DND-41 (cell line): ENCODE measurements around the gene ANKDD1A.

ENCODE experiments used
- ATAC-seq: fragments of 200-7000 bp; cut with Tn5 transposase; 3 replicates; pipeline ENCODE4 v1.9.1; 2021; ENCODE audit warnings: low read depth; ENCODE audit not compliant: insufficient read depth
- DNase-seq: peaks from one replicate; pipeline ENCODE4 v3.0.0-alpha.2; 2020
- H2AFZ ChIP-seq: 2 replicates; pipeline ENCODE4 v1.6.0; 2012; ENCODE audit warnings: low read depth, low read length
- H3K27ac ChIP-seq: 2 replicates; pipeline ENCODE4 v1.5.1; 2012; ENCODE audit warnings: low read length, inconsistent platforms
- H3K27me3 ChIP-seq: fragments of 200-600 bp; sonication (generic); 2 replicates; pipeline ENCODE4 v1.6.0; 2012; ENCODE audit warnings: low read length, mild to moderate bottlenecking, inconsistent platforms; ENCODE audit not compliant: insufficient read depth, poor library complexity
- H3K36me3 ChIP-seq: 2 replicates; pipeline ENCODE4 v1.5.1; 2012; ENCODE audit warnings: low read length, inconsistent platforms; ENCODE audit not compliant: insufficient read depth
- H3K4me1 ChIP-seq: 2 replicates; pipeline ENCODE4 v1.5.1; 2012; ENCODE audit warnings: mild to moderate bottlenecking, low read length; ENCODE audit not compliant: insufficient read depth
- H3K4me2 ChIP-seq: 2 replicates; pipeline ENCODE4 v1.6.0; 2012; ENCODE audit warnings: mild to moderate bottlenecking, moderate library complexity, low read length, inconsistent platforms; ENCODE audit not compliant: insufficient read depth
- H3K4me3 ChIP-seq, 2 experiments: fragments of 200-600 bp in 1 of 2; shearing (Covaris generic) in 1 of 2; 2 replicates each; pipeline ENCODE4 v1.5.1; 2012 to 2016; ENCODE audit warnings: inconsistent platforms in 2 of 2, low read length in 2 of 2, mild to moderate bottlenecking in 2 of 2, low read depth in 1 of 2, moderate library complexity in 1 of 2
- H3K79me2 ChIP-seq: 2 replicates; pipeline ENCODE4 v1.6.0; 2012; ENCODE audit warnings: low read length, inconsistent platforms; ENCODE audit not compliant: insufficient read depth
- H3K9ac ChIP-seq: 2 replicates; pipeline ENCODE4 v1.6.0; 2012; ENCODE audit warnings: low read depth, mild to moderate bottlenecking, inconsistent platforms, low read length, moderate library complexity
- H3K9me3 ChIP-seq: 2 replicates; pipeline ENCODE4 v1.5.1; 2012; ENCODE audit warnings: low read length, moderate library complexity, mild to moderate bottlenecking, inconsistent platforms; ENCODE audit not compliant: insufficient read depth, severe bottlenecking
- H4K20me1 ChIP-seq: 2 replicates; pipeline ENCODE4 v1.6.0; 2012; ENCODE audit warnings: low read length; ENCODE audit not compliant: insufficient read depth
- EZH2 ChIP-seq: IDR thresholded peaks from 3 replicates; pipeline ENCODE4 v1.6.1; 2012; ENCODE audit warnings: borderline replicate concordance, low read depth, mild to moderate bottlenecking, moderate library complexity, low read length, inconsistent platforms; ENCODE audit not compliant: severe bottlenecking
- TF ChIP-seq, protein P1 (sequence below): IDR thresholded peaks from 2 replicates; pipeline ENCODE4 v1.5.1; 2012; ENCODE audit warnings: borderline replicate concordance, low read length, moderate library complexity, mild to moderate bottlenecking; ENCODE audit not compliant: poor library complexity, severe bottlenecking; ENCODE audit errors: extremely low read depth

Gene ANKDD1A

DNA sequence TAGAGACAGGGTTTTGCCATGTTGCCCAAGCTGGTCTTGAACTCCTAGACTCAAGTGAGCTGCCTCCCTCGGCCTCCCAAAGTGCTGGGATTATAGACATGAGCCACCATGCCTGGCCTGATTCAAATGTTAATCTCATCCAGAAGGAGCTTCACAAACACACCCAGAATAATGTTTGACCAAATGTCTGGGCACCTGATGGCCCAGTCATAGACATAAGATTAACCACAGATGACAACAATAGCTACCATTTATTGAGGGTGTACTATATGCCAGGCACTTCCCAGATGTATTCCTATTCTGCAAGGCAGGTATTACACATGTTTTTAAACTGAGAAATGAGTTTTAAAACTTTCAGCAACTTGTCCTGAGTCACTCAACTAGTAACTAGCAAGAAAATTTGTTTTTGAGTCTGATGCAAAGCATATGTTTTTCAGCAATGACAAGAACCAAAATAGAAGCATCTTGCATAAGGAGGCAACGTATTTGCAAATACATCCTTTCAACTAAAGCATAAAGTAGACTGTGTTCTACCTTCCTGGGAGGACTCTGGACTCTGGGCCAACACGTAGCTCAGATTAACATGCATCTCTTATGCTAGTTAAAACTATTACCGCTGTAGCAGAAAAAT lies 86.2 kb downstream of the ANKDD1A start:
- no peak overlapping the region for H2AFZ ChIP-seq
- H3K4me2 ChIP-seq = no peak overlapping the region
- H3K36me3 ChIP-seq = no peaks in the 10 kb centered on the region; the same call in 1 of the 2 replicates
- H4K20me1 ChIP-seq = no peaks in the 10 kb centered on the region
- no peaks in the 10 kb centered on the region for H3K9me3 ChIP-seq
- H3K27me3 ChIP-seq = no peaks in the 10 kb centered on the region
- no peak for ATAC-seq
- no peak overlapping the region for H3K4me3 ChIP-seq
- no peak overlapping the region for H3K9ac ChIP-seq
- H3K79me2 ChIP-seq = no peaks in the 10 kb centered on the region
- H3K4me1 ChIP-seq = no peaks in the 10 kb centered on the region
- TF ChIP-seq, protein P1, sequence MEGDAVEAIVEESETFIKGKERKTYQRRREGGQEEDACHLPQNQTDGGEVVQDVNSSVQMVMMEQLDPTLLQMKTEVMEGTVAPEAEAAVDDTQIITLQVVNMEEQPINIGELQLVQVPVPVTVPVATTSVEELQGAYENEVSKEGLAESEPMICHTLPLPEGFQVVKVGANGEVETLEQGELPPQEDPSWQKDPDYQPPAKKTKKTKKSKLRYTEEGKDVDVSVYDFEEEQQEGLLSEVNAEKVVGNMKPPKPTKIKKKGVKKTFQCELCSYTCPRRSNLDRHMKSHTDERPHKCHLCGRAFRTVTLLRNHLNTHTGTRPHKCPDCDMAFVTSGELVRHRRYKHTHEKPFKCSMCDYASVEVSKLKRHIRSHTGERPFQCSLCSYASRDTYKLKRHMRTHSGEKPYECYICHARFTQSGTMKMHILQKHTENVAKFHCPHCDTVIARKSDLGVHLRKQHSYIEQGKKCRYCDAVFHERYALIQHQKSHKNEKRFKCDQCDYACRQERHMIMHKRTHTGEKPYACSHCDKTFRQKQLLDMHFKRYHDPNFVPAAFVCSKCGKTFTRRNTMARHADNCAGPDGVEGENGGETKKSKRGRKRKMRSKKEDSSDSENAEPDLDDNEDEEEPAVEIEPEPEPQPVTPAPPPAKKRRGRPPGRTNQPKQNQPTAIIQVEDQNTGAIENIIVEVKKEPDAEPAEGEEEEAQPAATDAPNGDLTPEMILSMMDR = no peak
- TF ChIP-seq EZH2 = no peak
- H3K27ac ChIP-seq = no peak overlapping the region
- no peak for DNase-seq

DNA sequence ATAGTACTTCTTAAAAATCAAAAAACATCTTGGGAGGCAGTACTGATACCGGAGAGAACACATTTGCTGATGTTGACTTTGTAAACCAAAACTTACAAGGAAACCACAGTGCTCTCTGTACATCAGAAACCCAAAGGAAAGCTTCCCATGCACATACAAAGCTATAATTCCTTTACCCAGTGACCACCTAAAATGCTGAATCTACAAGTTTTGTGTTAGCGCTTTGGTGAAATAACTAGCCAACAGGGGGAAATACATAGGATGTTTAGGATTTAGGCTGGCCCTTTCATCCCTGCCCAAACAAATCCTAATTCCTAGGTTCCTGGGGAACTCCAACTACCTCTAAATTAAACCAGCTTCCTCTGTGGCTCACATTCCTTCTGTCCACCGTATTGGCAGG lies 93.3 kb downstream of the ANKDD1A start:
- H2AFZ ChIP-seq = no peak overlapping the region
- no peak for DNase-seq
- no peak overlapping the region for H3K4me2 ChIP-seq
- H3K4me3 ChIP-seq = no peak overlapping the region
- no peak for ATAC-seq
- no peak for TF ChIP-seq EZH2
- TF ChIP-seq, protein P1 = no peak
- H3K9me3 ChIP-seq = no peaks in the 10 kb centered on the region
- H3K27ac ChIP-seq = no peak overlapping the region
- no peaks in the 10 kb centered on the region for H4K20me1 ChIP-seq
- H3K9ac ChIP-seq = no peak overlapping the region
- no peaks in the 10 kb centered on the region; the same call in 1 of the 2 replicates for H3K36me3 ChIP-seq
- H3K27me3 ChIP-seq = no peaks in the 10 kb centered on the region
- no peaks in the 10 kb centered on the region for H3K79me2 ChIP-seq
- H3K4me1 ChIP-seq = no peaks in the 10 kb centered on the region

DNA sequence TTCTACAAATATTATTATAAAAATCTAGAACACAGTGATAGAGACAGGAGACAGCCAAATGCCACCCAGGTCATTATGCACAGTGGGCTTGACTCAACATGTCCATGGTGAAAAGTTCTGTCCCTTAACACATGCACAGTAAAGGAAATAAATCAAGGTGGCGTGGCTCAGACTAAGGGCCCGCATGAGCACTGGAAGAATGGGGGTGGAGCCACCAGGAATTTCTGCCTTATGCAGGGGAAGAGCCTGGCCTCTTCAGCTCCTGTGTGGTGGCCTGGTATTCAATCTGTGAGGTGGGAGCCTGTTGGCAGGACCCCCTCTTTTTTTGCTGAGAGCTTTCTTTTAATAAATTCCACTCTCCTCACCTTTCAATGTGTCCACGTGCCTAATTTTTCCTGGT lies 95.2 kb downstream of the ANKDD1A start:
- no peak overlapping the region for H3K4me2 ChIP-seq
- H3K27ac ChIP-seq = no peak overlapping the region
- no peak overlapping the region for H3K4me3 ChIP-seq
- H3K9me3 ChIP-seq = no peaks in the 10 kb centered on the region
- no peaks in the 10 kb centered on the region for H4K20me1 ChIP-seq
- H3K79me2 ChIP-seq = no peaks in the 10 kb centered on the region
- H3K27me3 ChIP-seq = no peaks in the 10 kb centered on the region
- no peaks in the 10 kb centered on the region for H3K4me1 ChIP-seq
- ATAC-seq = no peak
- no peak for DNase-seq
- no peak overlapping the region for H2AFZ ChIP-seq
- no peak overlapping the region for H3K9ac ChIP-seq
- TF ChIP-seq, protein P1 = no peak
- no peak for TF ChIP-seq EZH2
- peaks cover 4% of the 10 kb centered on the region; the same call in 1 of the 2 replicates for H3K36me3 ChIP-seq
